WTC11 (cell line): Measurements from ENCODE around the gene CTDNEP1. TPM values are rescaled to one million over a fixed set of nuclear protein-coding genes. Genes with fewer than 3 reads are reported as not detected.

Source experiments
- ATAC-seq: fragments of 200-7000 bp; cut with Tn5 transposase; 2 replicates; pipeline ENCODE4 v1.10.0; 2021; ENCODE audit warnings: mild to moderate bottlenecking, moderate library complexity
- CTCF ChIA-PET: fragments of 300-600 bp; sonication (Branson Sonifier 250); formaldehyde crosslinking; loops from one replicate; lab custom pipeline; 2021; ENCODE audit warnings: antibody characterized with exemption; lab: Charles Lee
- POLR2A ChIA-PET: fragments of 350-600 bp; sonication (Branson Sonifier 250); formaldehyde crosslinking; loops from one replicate; lab custom pipeline; 2021; ENCODE audit warnings: antibody characterized with exemption; lab: Charles Lee
- DNase-seq: peaks from one replicate; pipeline ENCODE4 v3.0.0; 2021; ENCODE audit warnings: low spot score
- H3K27ac Mint-ChIP-seq: 2 replicates; pipeline ENCODE4 v1.8.0; 2021; ENCODE audit warnings: mixed read lengths
- H3K27me3 Mint-ChIP-seq: 2 replicates; pipeline ENCODE4 v1.8.0; 2021; ENCODE audit warnings: low read depth, mild to moderate bottlenecking, moderate library complexity, mixed read lengths
- H3K36me3 Mint-ChIP-seq: 2 replicates; pipeline ENCODE4 v1.8.0; 2021; ENCODE audit warnings: mixed read lengths
- H3K4me1 Mint-ChIP-seq: 2 replicates; pipeline ENCODE4 v1.8.0; 2022; ENCODE audit warnings: mixed read lengths
- H3K4me3 Mint-ChIP-seq: 2 replicates; pipeline ENCODE4 v1.8.0; 2021; ENCODE audit warnings: mild to moderate bottlenecking, moderate library complexity, mixed read lengths
- H3K9me3 Mint-ChIP-seq: 2 replicates; pipeline ENCODE4 v1.8.0; 2021; ENCODE audit warnings: mixed read lengths
- CREB1 ChIP-seq: sonication (generic); formaldehyde crosslinking; IDR thresholded peaks from 2 replicates; pipeline ENCODE4 v1.8.0; 2023; ENCODE audit warnings: mild to moderate bottlenecking, missing genetic modification reagents
- EMX1 ChIP-seq: fragments of 250-450 bp; sonication (Bioruptor Pico); IDR thresholded peaks from 2 replicates; pipeline ENCODE4 v1.8.0; 2021; ENCODE audit warnings: mild to moderate bottlenecking
- ESRRA ChIP-seq: sonication (generic); formaldehyde crosslinking; IDR thresholded peaks from 2 replicates; pipeline ENCODE4 v1.8.1; 2022; ENCODE audit warnings: mild to moderate bottlenecking, missing genetic modification reagents, borderline replicate concordance
- FOXJ3 ChIP-seq: sonication (generic); formaldehyde crosslinking; IDR thresholded peaks from 2 replicates; pipeline ENCODE4 v1.9.0; 2021; ENCODE audit warnings: missing genetic modification reagents, mild to moderate bottlenecking, borderline replicate concordance
- GTF2I ChIP-seq: fragments of 250-450 bp; sonication (Bioruptor Pico); conservative IDR thresholded peaks from 2 replicates; pipeline ENCODE4 v1.4.0; 2021; ENCODE audit warnings: mild to moderate bottlenecking
- IRF2 ChIP-seq: sonication (generic); formaldehyde crosslinking; IDR thresholded peaks from 2 replicates; pipeline ENCODE4 v1.8.0; 2022; ENCODE audit warnings: low read depth, missing genetic modification reagents, borderline replicate concordance
- NR2C2 ChIP-seq: sonication (generic); formaldehyde crosslinking; IDR thresholded peaks from 2 replicates; pipeline ENCODE4 v1.8.0; 2022; ENCODE audit warnings: mild to moderate bottlenecking, missing genetic modification reagents
- TEAD1 ChIP-seq: sonication (generic); formaldehyde crosslinking; IDR thresholded peaks from 2 replicates; pipeline ENCODE4 v1.8.0; 2022; ENCODE audit warnings: mild to moderate bottlenecking, missing genetic modification reagents
- ZBTB21 ChIP-seq: sonication (generic); formaldehyde crosslinking; IDR thresholded peaks from 2 replicates; pipeline ENCODE4 v1.8.1; 2023; ENCODE audit warnings: mild to moderate bottlenecking, missing genetic modification reagents, borderline replicate concordance
- ZNF121 ChIP-seq: sonication (generic); formaldehyde crosslinking; IDR thresholded peaks from 2 replicates; pipeline ENCODE4 v1.8.0; 2023; ENCODE audit warnings: missing genetic modification reagents
- ZNF671 ChIP-seq: fragments of 250-450 bp; sonication (Bioruptor Pico); IDR thresholded peaks from 2 replicates; pipeline ENCODE4 v1.8.0; 2021; ENCODE audit warnings: mild to moderate bottlenecking
- total RNA-seq: library from RNA; stranded (reverse); gene quantifications from 3 replicates; pipeline ENCODE4 v1.2.3, GENCODE V29; 2021
- TF ChIP-seq, protein P1 (sequence below): sonication (generic); formaldehyde crosslinking; IDR thresholded peaks from 2 replicates; pipeline ENCODE4 v1.8.1; 2022; ENCODE audit warnings: low read depth, mild to moderate bottlenecking, moderate library complexity, missing genetic modification reagents, borderline replicate concordance
- TF ChIP-seq, protein P2 (sequence below): sonication (generic); formaldehyde crosslinking; IDR thresholded peaks from 2 replicates; pipeline ENCODE4 v1.8.1; 2023; ENCODE audit warnings: mild to moderate bottlenecking, missing genetic modification reagents
- TF ChIP-seq, protein P3 (sequence below): sonication (generic); formaldehyde crosslinking; conservative IDR thresholded peaks from 2 replicates; pipeline ENCODE4 v1.8.1; 2023; ENCODE audit warnings: mild to moderate bottlenecking, low read depth, missing genetic modification reagents, moderate library complexity
- TF ChIP-seq, protein P4 (sequence below): sonication (generic); formaldehyde crosslinking; IDR thresholded peaks from 2 replicates; pipeline ENCODE4 v1.8.0; 2022; ENCODE audit warnings: mild to moderate bottlenecking, missing genetic modification reagents
- TF ChIP-seq, protein P5 (sequence below): sonication (generic); formaldehyde crosslinking; IDR thresholded peaks from 2 replicates; pipeline ENCODE4 v1.8.1; 2022; ENCODE audit warnings: low read depth, missing genetic modification reagents, borderline replicate concordance
- TF ChIP-seq, protein P6 (sequence below): fragments of 250-450 bp; sonication (Bioruptor Pico); IDR thresholded peaks from 2 replicates; pipeline ENCODE4 v1.9.0; 2021; ENCODE audit warnings: mild to moderate bottlenecking

CTDNEP1 gene
- total RNA-seq, 1 experiment from 2014 or later = 127 TPM

DNA sequence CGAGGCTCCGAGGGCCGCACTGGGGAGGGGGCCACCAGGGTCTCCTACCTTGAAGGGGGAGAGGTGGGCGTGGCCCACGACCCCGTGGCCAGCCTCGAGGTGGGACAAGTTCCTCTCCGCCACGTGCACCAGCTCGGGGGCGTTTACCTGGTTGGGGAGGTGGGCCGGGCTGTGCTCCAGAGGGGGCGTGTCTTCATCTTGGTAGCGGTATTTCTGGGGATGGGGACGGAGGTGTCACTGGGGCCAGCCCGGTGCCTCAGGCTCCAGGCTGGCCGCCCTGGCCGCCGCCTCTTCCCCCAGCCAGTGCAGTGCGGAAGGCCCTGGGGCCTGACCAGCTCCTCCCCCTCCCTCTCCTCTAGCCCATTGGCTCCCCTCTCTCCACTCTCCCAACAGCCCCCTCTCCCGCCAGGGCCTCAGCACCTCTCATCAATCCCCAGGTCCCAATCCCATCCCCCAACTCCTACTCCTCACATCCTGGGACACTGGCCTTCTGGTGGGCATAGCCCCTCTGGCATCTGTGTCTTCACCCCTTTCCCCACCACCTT is 43.4 kb downstream of the CTDNEP1 start (continued):
- TF ChIP-seq ZNF121 = no peak
- no peak for TF ChIP-seq NR2C2 (CRISPR knock-in tag)
- TF ChIP-seq, protein P1, sequence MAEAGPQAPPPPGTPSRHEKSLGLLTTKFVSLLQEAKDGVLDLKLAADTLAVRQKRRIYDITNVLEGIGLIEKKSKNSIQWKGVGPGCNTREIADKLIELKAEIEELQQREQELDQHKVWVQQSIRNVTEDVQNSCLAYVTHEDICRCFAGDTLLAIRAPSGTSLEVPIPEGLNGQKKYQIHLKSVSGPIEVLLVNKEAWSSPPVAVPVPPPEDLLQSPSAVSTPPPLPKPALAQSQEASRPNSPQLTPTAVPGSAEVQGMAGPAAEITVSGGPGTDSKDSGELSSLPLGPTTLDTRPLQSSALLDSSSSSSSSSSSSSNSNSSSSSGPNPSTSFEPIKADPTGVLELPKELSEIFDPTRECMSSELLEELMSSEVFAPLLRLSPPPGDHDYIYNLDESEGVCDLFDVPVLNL (CRISPR knock-in tag) = no peak
- no peak for TF ChIP-seq GTF2I (CRISPR knock-in tag)
- no peak for TF ChIP-seq FOXJ3 (CRISPR knock-in tag)
- no peak for TF ChIP-seq EMX1
- TF ChIP-seq TEAD1 (CRISPR knock-in tag) = no peak
- no peak for TF ChIP-seq ZNF671 (CRISPR knock-in tag)
- TF ChIP-seq ESRRA (CRISPR knock-in tag) = no peak
- TF ChIP-seq, protein P2, sequence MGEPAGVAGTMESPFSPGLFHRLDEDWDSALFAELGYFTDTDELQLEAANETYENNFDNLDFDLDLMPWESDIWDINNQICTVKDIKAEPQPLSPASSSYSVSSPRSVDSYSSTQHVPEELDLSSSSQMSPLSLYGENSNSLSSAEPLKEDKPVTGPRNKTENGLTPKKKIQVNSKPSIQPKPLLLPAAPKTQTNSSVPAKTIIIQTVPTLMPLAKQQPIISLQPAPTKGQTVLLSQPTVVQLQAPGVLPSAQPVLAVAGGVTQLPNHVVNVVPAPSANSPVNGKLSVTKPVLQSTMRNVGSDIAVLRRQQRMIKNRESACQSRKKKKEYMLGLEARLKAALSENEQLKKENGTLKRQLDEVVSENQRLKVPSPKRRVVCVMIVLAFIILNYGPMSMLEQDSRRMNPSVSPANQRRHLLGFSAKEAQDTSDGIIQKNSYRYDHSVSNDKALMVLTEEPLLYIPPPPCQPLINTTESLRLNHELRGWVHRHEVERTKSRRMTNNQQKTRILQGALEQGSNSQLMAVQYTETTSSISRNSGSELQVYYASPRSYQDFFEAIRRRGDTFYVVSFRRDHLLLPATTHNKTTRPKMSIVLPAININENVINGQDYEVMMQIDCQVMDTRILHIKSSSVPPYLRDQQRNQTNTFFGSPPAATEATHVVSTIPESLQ (CRISPR knock-in tag) = no peak

DNA sequence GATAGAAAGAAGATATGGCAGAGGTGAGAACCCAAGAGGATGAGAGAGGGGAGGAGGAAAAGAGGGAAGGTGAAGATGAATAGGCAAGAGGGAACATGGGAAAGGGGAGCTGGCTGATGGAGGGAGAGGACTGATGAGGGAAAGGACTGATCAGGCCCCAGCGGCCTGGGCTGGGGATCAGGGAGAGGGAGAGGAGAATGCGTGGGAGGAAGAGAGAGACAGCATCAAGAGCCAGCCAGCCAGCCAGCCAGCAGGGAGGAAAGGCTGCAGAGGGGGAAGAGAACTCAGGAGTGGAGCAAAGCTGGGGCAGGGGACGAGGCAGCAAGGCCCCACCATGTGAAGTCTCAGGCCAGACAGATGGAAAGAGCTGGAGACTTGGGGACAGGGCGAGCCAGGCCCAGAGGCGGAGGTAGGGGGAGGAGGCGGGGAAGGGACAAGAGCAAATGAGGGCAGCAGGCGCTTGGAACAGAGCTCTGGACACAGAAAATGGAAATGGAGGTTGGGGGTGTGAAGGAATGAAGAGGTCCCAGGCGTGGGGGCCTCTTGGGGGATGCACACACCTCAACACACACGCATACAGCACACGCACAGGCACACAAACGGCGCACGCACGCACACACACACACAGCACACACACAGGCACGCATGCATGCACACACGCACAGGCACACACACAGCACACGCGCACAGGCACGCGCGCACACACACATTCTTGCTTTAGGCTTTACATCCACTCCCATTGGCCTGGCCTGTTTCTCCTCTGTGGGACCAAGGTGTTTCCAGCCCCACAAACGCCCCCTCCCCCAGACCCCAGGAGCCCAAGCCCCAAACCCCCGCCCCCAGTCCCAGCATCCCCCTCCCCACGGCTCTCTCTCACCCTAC is 44.2 kb downstream of the CTDNEP1 start:
- Mint-ChIP-seq H3K4me1 (peaks cover 55% of the 10 kb centered on the region), H3K9me3 (no peaks in the 10 kb centered on the region), H3K4me3 (peak overlapping the region; percentile 59), H3K27ac (peak overlapping the region; percentile 29; the same call in 1 of the 2 replicates), H3K36me3 (peaks cover 11% of the 10 kb centered on the region), H3K27me3 (no peaks in the 10 kb centered on the region)
- TF ChIP-seq, protein P3, sequence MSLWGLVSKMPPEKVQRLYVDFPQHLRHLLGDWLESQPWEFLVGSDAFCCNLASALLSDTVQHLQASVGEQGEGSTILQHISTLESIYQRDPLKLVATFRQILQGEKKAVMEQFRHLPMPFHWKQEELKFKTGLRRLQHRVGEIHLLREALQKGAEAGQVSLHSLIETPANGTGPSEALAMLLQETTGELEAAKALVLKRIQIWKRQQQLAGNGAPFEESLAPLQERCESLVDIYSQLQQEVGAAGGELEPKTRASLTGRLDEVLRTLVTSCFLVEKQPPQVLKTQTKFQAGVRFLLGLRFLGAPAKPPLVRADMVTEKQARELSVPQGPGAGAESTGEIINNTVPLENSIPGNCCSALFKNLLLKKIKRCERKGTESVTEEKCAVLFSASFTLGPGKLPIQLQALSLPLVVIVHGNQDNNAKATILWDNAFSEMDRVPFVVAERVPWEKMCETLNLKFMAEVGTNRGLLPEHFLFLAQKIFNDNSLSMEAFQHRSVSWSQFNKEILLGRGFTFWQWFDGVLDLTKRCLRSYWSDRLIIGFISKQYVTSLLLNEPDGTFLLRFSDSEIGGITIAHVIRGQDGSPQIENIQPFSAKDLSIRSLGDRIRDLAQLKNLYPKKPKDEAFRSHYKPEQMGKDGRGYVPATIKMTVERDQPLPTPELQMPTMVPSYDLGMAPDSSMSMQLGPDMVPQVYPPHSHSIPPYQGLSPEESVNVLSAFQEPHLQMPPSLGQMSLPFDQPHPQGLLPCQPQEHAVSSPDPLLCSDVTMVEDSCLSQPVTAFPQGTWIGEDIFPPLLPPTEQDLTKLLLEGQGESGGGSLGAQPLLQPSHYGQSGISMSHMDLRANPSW = no peak
- TF ChIP-seq IRF2 (CRISPR knock-in tag) (no peak), GTF2I (CRISPR knock-in tag) (no peak), ZBTB21 (CRISPR knock-in tag) (no peak), FOXJ3 (CRISPR knock-in tag) (no peak), EMX1 (no peak)
- ChIA-PET CTCF (interaction anchor here (0.7 to 3.1 kb wide), 10 partner anchors 11 to 161 kb away, joined by 3 to 24 read pairs (median 5); partner anchors contain the start of genes ACADVL and DLG4), POLR2A (interaction anchor here (0.6 to 1.4 kb wide), 4 partner anchors 13 to 280 kb away, joined by 3 to 8 read pairs (median 4); partner anchors contain the start of genes ACADVL and DLG4)
- ATAC-seq (no peak), DNase-seq (no peak)

DNA sequence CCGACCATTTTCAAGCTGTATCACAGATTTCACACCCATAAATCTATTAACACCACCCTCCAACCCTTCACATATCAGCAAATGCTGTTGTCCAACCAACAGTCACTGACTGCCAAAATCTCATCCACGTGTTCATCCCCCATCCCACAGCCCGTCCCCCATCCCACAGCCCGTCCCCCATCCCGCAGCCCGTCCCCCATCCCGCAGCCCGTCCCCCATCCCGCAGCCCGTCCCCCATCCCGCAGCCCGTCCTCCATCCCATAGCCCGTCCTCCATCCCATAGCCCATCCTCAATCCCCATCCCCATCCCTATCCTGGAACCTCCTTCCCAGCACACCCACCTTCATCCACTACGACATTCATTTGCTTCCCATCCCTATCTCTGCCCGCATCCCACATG is 46.0 kb downstream of the CTDNEP1 start:
- ChIA-PET CTCF (interaction anchor here (0.6 kb wide), 1 partner anchor 161 kb away, joined by 3 read pairs; no protein-coding TSS in a partner anchor), POLR2A (no interaction called here)
- H3K27me3 Mint-ChIP-seq = no peaks in the 10 kb centered on the region
- peaks cover 44% of the 10 kb centered on the region for H3K4me1 Mint-ChIP-seq
- H3K27ac Mint-ChIP-seq = peak overlapping the region; percentile 78
- ATAC-seq (no peak), DNase-seq (no peak)
- TF ChIP-seq CREB1 (CRISPR knock-in tag) = no peak
- no peak for TF ChIP-seq TEAD1 (CRISPR knock-in tag)
- TF ChIP-seq, protein P1 (CRISPR knock-in tag) = no peak
- TF ChIP-seq, protein P4, sequence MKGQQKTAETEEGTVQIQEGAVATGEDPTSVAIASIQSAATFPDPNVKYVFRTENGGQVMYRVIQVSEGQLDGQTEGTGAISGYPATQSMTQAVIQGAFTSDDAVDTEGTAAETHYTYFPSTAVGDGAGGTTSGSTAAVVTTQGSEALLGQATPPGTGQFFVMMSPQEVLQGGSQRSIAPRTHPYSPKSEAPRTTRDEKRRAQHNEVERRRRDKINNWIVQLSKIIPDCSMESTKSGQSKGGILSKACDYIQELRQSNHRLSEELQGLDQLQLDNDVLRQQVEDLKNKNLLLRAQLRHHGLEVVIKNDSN (CRISPR knock-in tag) = no peak
- TF ChIP-seq, protein P5, sequence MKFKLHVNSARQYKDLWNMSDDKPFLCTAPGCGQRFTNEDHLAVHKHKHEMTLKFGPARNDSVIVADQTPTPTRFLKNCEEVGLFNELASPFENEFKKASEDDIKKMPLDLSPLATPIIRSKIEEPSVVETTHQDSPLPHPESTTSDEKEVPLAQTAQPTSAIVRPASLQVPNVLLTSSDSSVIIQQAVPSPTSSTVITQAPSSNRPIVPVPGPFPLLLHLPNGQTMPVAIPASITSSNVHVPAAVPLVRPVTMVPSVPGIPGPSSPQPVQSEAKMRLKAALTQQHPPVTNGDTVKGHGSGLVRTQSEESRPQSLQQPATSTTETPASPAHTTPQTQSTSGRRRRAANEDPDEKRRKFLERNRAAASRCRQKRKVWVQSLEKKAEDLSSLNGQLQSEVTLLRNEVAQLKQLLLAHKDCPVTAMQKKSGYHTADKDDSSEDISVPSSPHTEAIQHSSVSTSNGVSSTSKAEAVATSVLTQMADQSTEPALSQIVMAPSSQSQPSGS = no peak
- TF ChIP-seq, protein P6, sequence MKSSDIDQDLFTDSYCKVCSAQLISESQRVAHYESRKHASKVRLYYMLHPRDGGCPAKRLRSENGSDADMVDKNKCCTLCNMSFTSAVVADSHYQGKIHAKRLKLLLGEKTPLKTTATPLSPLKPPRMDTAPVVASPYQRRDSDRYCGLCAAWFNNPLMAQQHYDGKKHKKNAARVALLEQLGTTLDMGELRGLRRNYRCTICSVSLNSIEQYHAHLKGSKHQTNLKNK (CRISPR knock-in tag) = no peak
- peak overlapping the region; percentile 71 for H3K4me3 Mint-ChIP-seq
- H3K36me3 Mint-ChIP-seq = peaks cover 21% of the 10 kb centered on the region
- no peaks in the 10 kb centered on the region for H3K9me3 Mint-ChIP-seq
